CD4-positive, alpha-beta T cell treated with Interleukin-4 for 4 hours (primary cell): ENCODE results near the gene STPG1.

Source experiments
- DNase-seq: peaks from one replicate; pipeline ENCODE4 v3.0.0-alpha.2; 2020

STPG1 gene

DNA sequence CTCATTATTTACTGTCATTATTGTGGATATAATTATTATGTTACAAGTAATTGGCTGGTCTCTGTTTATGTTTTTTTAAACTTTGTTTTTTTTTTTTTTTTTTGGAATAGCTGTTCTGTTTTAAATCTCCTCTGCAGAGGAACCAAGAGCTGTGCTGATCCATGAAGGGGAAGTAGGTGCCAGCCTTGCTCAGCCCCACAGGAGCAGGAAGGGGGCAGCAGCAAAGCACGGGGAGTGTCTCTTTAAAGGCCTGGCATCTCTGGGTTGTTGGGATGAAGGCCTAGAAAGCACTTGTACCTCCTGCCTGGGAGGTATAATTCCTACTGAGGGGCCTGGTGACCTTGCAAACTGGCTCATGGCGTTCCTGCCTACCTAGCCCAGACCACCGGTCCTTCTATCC is 96.9 kb downstream of the STPG1 start:
- no peak for DNase-seq

DNA sequence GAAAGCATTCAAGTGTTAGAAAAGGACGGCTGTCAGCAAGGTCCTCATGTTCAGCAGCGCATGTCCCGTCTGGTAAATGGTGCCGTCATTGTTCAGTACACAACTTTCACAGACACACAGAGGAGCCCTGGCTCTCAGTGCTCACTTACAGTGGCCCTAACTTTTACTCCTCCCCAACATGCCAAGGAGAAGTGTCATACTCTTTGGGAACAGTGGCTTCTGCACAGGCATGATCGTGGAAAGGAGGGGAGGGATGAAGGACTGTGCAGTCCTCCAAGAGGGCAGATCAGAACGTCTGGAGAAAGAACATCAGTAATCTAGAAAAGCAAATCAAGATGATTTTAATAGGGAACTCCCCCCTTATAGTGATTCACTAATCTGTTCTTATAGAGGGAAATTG is 98.2 kb downstream of the STPG1 start:
- no peak for DNase-seq

DNA sequence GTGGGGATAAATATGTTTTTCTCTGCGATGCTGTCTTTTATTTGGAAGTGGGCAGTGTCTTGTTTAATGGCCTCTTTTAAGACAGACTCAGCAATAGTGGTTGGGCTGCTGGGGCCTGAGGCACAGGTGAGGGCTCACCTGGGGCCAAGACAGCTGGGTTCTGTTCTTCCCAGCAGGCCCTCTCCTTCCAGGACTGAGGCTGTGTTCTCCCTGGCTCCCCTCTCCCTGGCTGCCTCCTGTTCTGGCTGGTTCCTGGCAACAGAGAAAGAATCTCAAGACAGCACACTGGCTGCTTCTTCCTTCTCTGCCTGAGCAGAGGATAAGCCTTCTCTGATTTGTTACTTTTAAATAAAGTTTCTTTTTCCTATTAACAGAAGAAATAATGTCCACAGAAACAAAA is 101.8 kb downstream of the STPG1 start:
- no peak for DNase-seq

DNA sequence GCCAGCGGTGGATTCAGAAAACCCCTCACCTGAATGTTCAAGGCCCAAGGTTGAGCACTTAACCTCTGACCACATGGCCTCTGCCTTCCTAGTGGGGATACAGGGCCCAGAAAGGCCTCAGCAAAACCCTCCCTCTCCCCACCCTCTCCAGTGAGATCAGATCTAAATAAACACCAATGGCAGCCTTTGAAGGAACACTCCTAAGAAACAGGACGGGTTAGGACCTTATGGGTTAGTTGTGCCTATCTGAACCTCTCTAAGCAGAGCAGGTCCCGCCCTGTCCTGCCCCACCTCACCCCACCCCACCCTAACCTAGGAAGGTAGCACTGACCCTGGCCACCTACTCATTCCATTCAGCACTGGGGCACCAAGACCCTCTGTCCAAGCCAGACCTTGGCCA is 102.3 kb downstream of the STPG1 start:
- no peak for DNase-seq

DNA sequence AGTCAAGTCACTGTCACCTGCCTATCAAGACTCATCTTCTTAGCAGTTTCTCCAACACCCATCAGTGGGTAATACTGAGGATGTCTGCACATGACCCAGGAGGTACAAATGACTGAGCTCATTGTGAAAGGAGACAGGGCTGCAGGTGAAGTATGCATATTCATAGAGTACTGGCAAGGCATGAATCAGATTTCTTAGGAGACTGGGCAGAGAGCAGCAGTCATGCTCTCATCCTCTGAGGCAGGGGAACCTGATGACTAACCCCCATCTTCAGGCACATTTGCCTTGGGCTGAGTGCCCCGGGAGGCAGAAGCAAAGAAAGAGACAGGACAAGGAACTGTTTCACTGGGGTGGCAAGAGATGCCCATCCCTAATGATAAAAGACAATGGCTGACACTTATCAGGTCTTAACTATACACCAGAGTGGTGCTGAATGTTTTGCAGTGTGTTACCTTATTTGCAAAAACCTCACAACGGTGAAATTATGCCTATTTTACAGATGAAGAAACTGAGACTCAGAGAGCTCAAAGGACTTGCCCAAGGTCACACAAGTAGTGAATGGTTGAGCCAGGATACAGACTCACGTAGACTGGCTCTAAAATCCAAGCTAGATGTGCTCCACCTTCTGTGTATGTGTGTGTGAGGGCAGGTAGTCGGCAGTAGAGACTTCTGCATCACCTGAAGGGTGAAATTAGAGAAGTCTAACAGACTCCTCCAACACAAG is 103.7 kb downstream of the STPG1 start:
- no peak for DNase-seq

DNA sequence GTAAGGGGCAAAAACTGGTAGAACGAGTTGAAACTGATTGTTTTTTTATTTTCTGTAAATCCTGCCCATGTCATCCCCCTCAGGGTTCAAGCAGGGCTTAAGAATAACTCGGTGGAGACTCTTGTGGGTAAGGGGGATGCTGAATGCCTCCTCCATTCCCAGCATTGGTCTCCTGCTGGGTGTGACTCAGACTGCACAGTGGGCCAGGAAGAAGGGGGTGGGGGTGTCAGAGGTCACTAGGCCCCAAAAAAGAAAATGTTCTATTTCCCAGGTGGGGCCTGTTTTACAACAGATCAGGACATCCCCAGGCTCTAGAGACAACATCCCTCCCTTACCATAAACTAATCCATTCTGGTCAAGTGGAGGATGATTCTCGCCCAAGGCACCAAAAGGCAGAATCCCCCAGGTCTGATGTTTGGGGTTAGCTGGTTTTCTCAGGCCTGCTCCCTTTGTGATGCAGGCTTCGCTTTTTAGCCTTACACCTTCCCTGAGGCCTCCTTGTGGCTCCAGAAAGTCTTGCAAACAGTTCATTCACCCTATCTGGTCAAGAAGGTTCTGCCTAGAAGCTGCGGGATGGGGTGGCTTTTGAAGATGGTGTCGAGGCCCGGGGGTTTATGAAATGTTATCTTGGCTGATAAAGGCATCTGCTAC is 105.1 kb downstream of the STPG1 start:
- no peak for DNase-seq
